Mesothelial cell of epicardium (in vitro differentiated cells): ENCODE results near the gene SLC9A9. TPM values are rescaled to one million over a fixed set of nuclear protein-coding genes. Genes with fewer than 3 reads are reported as not detected.

Experiments used
- DNase-seq, 2 experiments: peaks; one replicate each; pipeline ENCODE4 v3.0.0; 2021; ENCODE audit warnings: low spot score in 2 of 2; ENCODE audit not compliant: unreplicated experiment in 2 of 2
- H3K27ac Mint-ChIP-seq: 2 replicates; pipeline ENCODE4 v1.8.0; 2021; ENCODE audit warnings: mixed read lengths
- H3K27me3 Mint-ChIP-seq: 2 replicates; pipeline ENCODE4 v1.8.0; 2021; ENCODE audit warnings: low read depth, mixed read lengths
- H3K36me3 Mint-ChIP-seq: 2 replicates; pipeline ENCODE4 v1.8.0; 2021; ENCODE audit warnings: mixed read lengths
- H3K4me1 Mint-ChIP-seq: 2 replicates; pipeline ENCODE4 v1.8.0; 2021; ENCODE audit warnings: mixed read lengths
- H3K4me3 Mint-ChIP-seq: 2 replicates; pipeline ENCODE4 v1.8.0; 2021; ENCODE audit warnings: mild to moderate bottlenecking, moderate library complexity, mixed read lengths
- H3K9me3 Mint-ChIP-seq: 2 replicates; pipeline ENCODE4 v1.8.0; 2021; ENCODE audit warnings: mixed read lengths
- CTCF ChIP-seq: fragments of 200-600 bp; sonication (generic); IDR thresholded peaks from one replicate; pipeline ENCODE4 v1.5.0; 2021; ENCODE audit warnings: antibody characterized with exemption; ENCODE audit not compliant: unreplicated experiment
- total RNA-seq: library from RNA; stranded (reverse); gene quantifications from 3 replicates; pipeline ENCODE4 v1.2.1, GENCODE V29; 2021

SLC9A9 gene
- total RNA-seq, 1 donor from 2014 or later: 2.7 TPM

GRCh38 chr3:143367171-143367570 is 481.1 kb downstream of the SLC9A9 start:
- Mint-ChIP-seq H3K4me3 (no peak overlapping the region), H3K36me3 (no peaks in the 10 kb centered on the region), H3K27ac (no peak overlapping the region), H3K9me3 (peaks cover 5% of the 10 kb centered on the region), H3K4me1 (peaks cover 11% of the 10 kb centered on the region), H3K27me3 (no peaks in the 10 kb centered on the region)
- TF ChIP-seq CTCF: no peak
- no peak for DNase-seq

GRCh38 chr3:143366672-143367071 is 481.6 kb downstream of the SLC9A9 start:
- TF ChIP-seq CTCF: no peak
- Mint-ChIP-seq H3K27me3 (no peaks in the 10 kb centered on the region), H3K36me3 (no peaks in the 10 kb centered on the region), H3K27ac (no peak overlapping the region), H3K4me3 (no peak overlapping the region), H3K9me3 (peaks cover 5% of the 10 kb centered on the region), H3K4me1 (peaks cover 12% of the 10 kb centered on the region)
- DNase-seq: no peak

GRCh38 chr3:143363949-143364348 is 484.3 kb downstream of the SLC9A9 start:
- no peak for TF ChIP-seq CTCF
- Mint-ChIP-seq H3K27ac (no peak overlapping the region), H3K36me3 (no peaks in the 10 kb centered on the region), H3K4me1 (peaks cover 17% of the 10 kb centered on the region), H3K9me3 (peaks cover 8% of the 10 kb centered on the region), H3K27me3 (no peaks in the 10 kb centered on the region), H3K4me3 (no peak overlapping the region)
- no peak for DNase-seq

- Mint-ChIP-seq H3K4me3 (no peak overlapping the region), H3K27ac (no peak overlapping the region), H3K4me1 (peaks cover 19% of the 10 kb centered on the region), H3K36me3 (no peaks in the 10 kb centered on the region), H3K9me3 (peaks cover 8% of the 10 kb centered on the region), H3K27me3 (no peaks in the 10 kb centered on the region)
- DNase-seq: no peak
- no peak for TF ChIP-seq CTCF
Measured at GRCh38 chr3:143363276-143363675, 485.0 kb downstream of the SLC9A9 start.

- peaks cover 8% of the 10 kb centered on the region for H3K9me3 Mint-ChIP-seq
- no peak overlapping the region for H3K4me3 Mint-ChIP-seq
- peaks cover 19% of the 10 kb centered on the region for H3K4me1 Mint-ChIP-seq
- H3K27ac Mint-ChIP-seq: no peak overlapping the region
- H3K36me3 Mint-ChIP-seq: no peaks in the 10 kb centered on the region
- no peak for TF ChIP-seq CTCF
- H3K27me3 Mint-ChIP-seq: peaks cover 2% of the 10 kb centered on the region
- DNase-seq: no peak
Measured at GRCh38 chr3:143362115-143362991, 485.9 kb downstream of the SLC9A9 start.
